Neural cell (in vitro differentiated cells): ENCODE measurements around the gene BMPR1B. TPM values are rescaled to one million over a fixed set of nuclear protein-coding genes. Genes with fewer than 3 reads are reported as not detected.
"Not testable (repeated sequence)": the region's sequence is repeated elsewhere in the genome, so short reads cannot be mapped to it uniquely, and the experiment has no call there.

Experiments
- H2AFZ ChIP-seq: fragments of 200-600, 300-800 bp; sonication (generic), shearing (Covaris generic); 2 replicates; pipeline ENCODE4 v1.6.0; 2014; ENCODE audit warnings: low read depth, mild to moderate bottlenecking, antibody characterized with exemption, low read length, moderate library complexity
- H3F3A ChIP-seq: fragments of 200-600 bp; shearing (Covaris generic); 2 replicates; pipeline ENCODE4 v1.6.1; 2016; ENCODE audit warnings: mild to moderate bottlenecking, moderate library complexity, mixed read lengths, antibody characterized with exemption, low read length; ENCODE audit not compliant: insufficient read depth, poor library complexity, severe bottlenecking
- H3K27ac ChIP-seq: fragments of 200-600, 300-800 bp; sonication (generic), shearing (Covaris generic); 2 replicates; pipeline ENCODE4 v1.5.1; 2014; ENCODE audit warnings: mild to moderate bottlenecking, low read length, moderate library complexity
- H3K27me3 ChIP-seq: fragments of 300-800, 200-600 bp; sonication (generic), shearing (Covaris generic); 2 replicates; pipeline ENCODE4 v1.6.0; 2014; ENCODE audit warnings: mild to moderate bottlenecking, low read depth, low read length, moderate library complexity; ENCODE audit not compliant: insufficient read depth
- H3K36me3 ChIP-seq: fragments of 300-800, 200-600 bp; sonication (generic), shearing (Covaris generic); 2 replicates; pipeline ENCODE4 v1.5.1; 2014; ENCODE audit warnings: mild to moderate bottlenecking, antibody characterized with exemption, low read length, moderate library complexity; ENCODE audit not compliant: insufficient read depth
- H3K4me2 ChIP-seq: fragments of 300-800, 200-600 bp; sonication (generic), shearing (Covaris generic); 2 replicates; pipeline ENCODE4 v1.6.0; 2014; ENCODE audit warnings: mild to moderate bottlenecking, low read length
- H3K4me3 ChIP-seq: fragments of 300-800, 200-600 bp; sonication (generic), shearing (Covaris generic); 2 replicates; pipeline ENCODE4 v1.5.1; 2014; ENCODE audit warnings: mild to moderate bottlenecking, low read length, moderate library complexity
- H3K79me2 ChIP-seq: fragments of 200-600 bp; shearing (Covaris generic); replicated peaks from 2 replicates; pipeline ENCODE4 v1.6.0; 2014; ENCODE audit warnings: mild to moderate bottlenecking, low read length, moderate library complexity; ENCODE audit not compliant: insufficient read depth
- H3K9ac ChIP-seq: fragments of 300-800, 200-600 bp; sonication (generic), shearing (Covaris generic); 2 replicates; pipeline ENCODE4 v1.6.1; 2016; ENCODE audit warnings: mild to moderate bottlenecking, low read length, mixed read lengths
- H3K9me2 ChIP-seq: fragments of 200-600 bp; shearing (Covaris generic); 2 replicates; pipeline ENCODE4 v1.6.1; 2016; ENCODE audit warnings: mild to moderate bottlenecking, low read length, mixed read lengths; ENCODE audit not compliant: insufficient read depth
- H3K9me3 ChIP-seq: fragments of 200-600, 300-800 bp; sonication (generic), shearing (Covaris generic); 2 replicates; pipeline ENCODE4 v1.6.1; 2016; ENCODE audit warnings: mild to moderate bottlenecking, mixed run types, low read length, moderate library complexity, mixed read lengths
- H4K20me1 ChIP-seq: fragments of 200-600 bp; shearing (Covaris generic); 2 replicates; pipeline ENCODE4 v1.6.1; 2016; ENCODE audit warnings: mild to moderate bottlenecking, mixed run types; ENCODE audit not compliant: insufficient read depth
- CTCF ChIP-seq: fragments of 450-650 bp; IDR thresholded peaks from 2 replicates; pipeline ENCODE4 v1.5.1; 2014; ENCODE audit warnings: antibody characterized with exemption, mild to moderate bottlenecking, moderate library complexity; ENCODE audit not compliant: poor library complexity, severe bottlenecking
- EP300 ChIP-seq: fragments of 450-650 bp; conservative IDR thresholded peaks from 2 replicates; pipeline ENCODE4 v1.6.1; 2014; ENCODE audit warnings: antibody characterized with exemption, mild to moderate bottlenecking, moderate library complexity; ENCODE audit not compliant: poor library complexity, severe bottlenecking
- EZH2 ChIP-seq: fragments of 200-600, 300-800 bp; shearing (Covaris generic), sonication (generic); IDR thresholded peaks from 2 replicates; pipeline ENCODE4 v1.6.1; 2014; ENCODE audit warnings: antibody characterized with exemption, low read length, borderline replicate concordance, mild to moderate bottlenecking; ENCODE audit not compliant: insufficient read depth, poor library complexity, severe bottlenecking
- MXI1 ChIP-seq: fragments of 450-650 bp; conservative IDR thresholded peaks from 2 replicates; pipeline ENCODE4 v1.6.1; 2014; ENCODE audit warnings: antibody characterized with exemption, mild to moderate bottlenecking; ENCODE audit not compliant: poor library complexity, severe bottlenecking
- POLR2AphosphoS5 ChIP-seq: IDR thresholded peaks from 2 replicates; pipeline ENCODE4 v1.6.1; 2012
- RAD21 ChIP-seq: fragments of 450-650 bp; conservative IDR thresholded peaks from 2 replicates; pipeline ENCODE4 v1.6.1; 2014; ENCODE audit warnings: antibody characterized with exemption, mild to moderate bottlenecking, moderate library complexity
- REST ChIP-seq: IDR thresholded peaks from 2 replicates; pipeline ENCODE4 v1.6.1; 2012; ENCODE audit warnings: borderline replicate concordance
- SMC3 ChIP-seq: fragments of 450-650 bp; conservative IDR thresholded peaks from 2 replicates; pipeline ENCODE4 v1.6.1; 2014; ENCODE audit warnings: antibody characterized with exemption, mild to moderate bottlenecking, moderate library complexity; ENCODE audit not compliant: poor library complexity
- TAF1 ChIP-seq: IDR thresholded peaks from 2 replicates; pipeline ENCODE4 v1.6.1; 2012; ENCODE audit warnings: low read depth
- polyA plus RNA-seq: library from polyadenylated mRNA; depleted of rRNA; stranded (reverse); fragments of >200 nt; gene quantifications from 2 replicates; pipeline ENCODE4 v1.2.3, GENCODE V29; 2014

Gene BMPR1B
- polyA plus RNA-seq, 1 donor from 2014 or later, result 1.6 TPM

- Histone ChIP-seq H3K27ac (no peak overlapping the region), H3K9ac (no peak overlapping the region), H2AFZ (no peak overlapping the region), H3K79me2 (no peaks in the 10 kb centered on the region), H3K4me3 (no peak overlapping the region), H3K9me3 (no peaks in the 10 kb centered on the region), H3K27me3 (no peaks in the 10 kb centered on the region), H3K9me2 (no peaks in the 10 kb centered on the region), H4K20me1 (no peaks in the 10 kb centered on the region), H3F3A (peaks cover 3% of the 10 kb centered on the region), H3K36me3 (no peaks in the 10 kb centered on the region), H3K4me2 (no peak overlapping the region)
- TF ChIP-seq EZH2 (no peak), TAF1 (no peak), RAD21 (no peak), REST (no peak), MXI1 (no peak), SMC3 (no peak), POLR2AphosphoS5 (no peak), CTCF (no peak), EP300 (no peak)
Observed at GRCh38 chr4:94834501-94834900, 76.7 kb downstream of the BMPR1B start.

- H3K9me3 ChIP-seq, H2AFZ ChIP-seq, H3K36me3 ChIP-seq, H3F3A ChIP-seq, H3K4me2 ChIP-seq, H3K27ac ChIP-seq, H3K79me2 ChIP-seq, H3K27me3 ChIP-seq, H3K9ac ChIP-seq, H4K20me1 ChIP-seq, H3K4me3 ChIP-seq, H3K9me2 ChIP-seq: not testable (repeated sequence)
Observed at GRCh38 chr4:94841166-94841863, 83.6 kb downstream of the BMPR1B start.

GRCh38 chr4:94841864-94842221 lies 84.1 kb downstream of the BMPR1B start:
- no peak overlapping the region for H3K4me2 ChIP-seq
- no peaks in the 10 kb centered on the region for H3K9me2 ChIP-seq
- H3K36me3 ChIP-seq, result no peaks in the 10 kb centered on the region
- H3K4me3 ChIP-seq, result no peak overlapping the region
- H3K79me2 ChIP-seq, result no peaks in the 10 kb centered on the region
- TF ChIP-seq EZH2 (no peak), POLR2AphosphoS5 (no peak), SMC3 (no peak), REST (no peak), TAF1 (no peak), RAD21 (no peak), MXI1 (no peak), EP300 (no peak)
- no peak overlapping the region for H3K9ac ChIP-seq
- no peaks in the 10 kb centered on the region for H3K27me3 ChIP-seq
- no peaks in the 10 kb centered on the region for H4K20me1 ChIP-seq
- no peaks in the 10 kb centered on the region for H3F3A ChIP-seq
- no peak overlapping the region for H3K27ac ChIP-seq
- no peak overlapping the region for H2AFZ ChIP-seq
- H3K9me3 ChIP-seq, result no peaks in the 10 kb centered on the region
